Neuronal stem cell (in vitro differentiated cells): ENCODE measurements around the gene EVL.

ENCODE experiments used
- DNase-seq: peaks from one replicate; pipeline ENCODE4 v3.0.0-alpha.2; 2013; ENCODE audit warnings: low spot score
- H2AFZ ChIP-seq: one replicate; pipeline ENCODE4 v1.6.1; 2013; ENCODE audit warnings: mild to moderate bottlenecking, low read length, inconsistent platforms
- H2AK5ac ChIP-seq: 2 replicates; pipeline ENCODE4 v1.6.1; 2013; ENCODE audit warnings: low read depth, mild to moderate bottlenecking, inconsistent platforms, low read length, moderate library complexity, mixed read lengths
- H2BK120ac ChIP-seq: 2 replicates; pipeline ENCODE4 v1.6.1; 2013; ENCODE audit warnings: low read depth, mild to moderate bottlenecking, inconsistent platforms, low read length, moderate library complexity, mixed read lengths
- H2BK12ac ChIP-seq: one replicate; pipeline ENCODE4 v1.6.1; 2013; ENCODE audit warnings: low read length, inconsistent platforms
- H2BK15ac ChIP-seq: 2 replicates; pipeline ENCODE4 v1.6.1; 2013; ENCODE audit warnings: mild to moderate bottlenecking, low read length, inconsistent platforms, mixed read lengths
- H2BK5ac ChIP-seq: one replicate; pipeline ENCODE4 v1.6.1; 2013; ENCODE audit warnings: inconsistent platforms, mild to moderate bottlenecking, low read length, moderate library complexity
- H3K14ac ChIP-seq: one replicate; pipeline ENCODE4 v1.6.1; 2013; ENCODE audit warnings: low read length, inconsistent platforms
- H3K18ac ChIP-seq: 2 replicates; pipeline ENCODE4 v1.6.1; 2013; ENCODE audit warnings: low read length, inconsistent platforms
- H3K23ac ChIP-seq: 2 replicates; pipeline ENCODE4 v1.6.1; 2013; ENCODE audit warnings: low read depth, mild to moderate bottlenecking, mixed read lengths, low read length, inconsistent platforms; ENCODE audit not compliant: poor library complexity
- H3K27ac ChIP-seq: replicated peaks from 3 replicates; pipeline ENCODE4 v1.5.1; 2013; ENCODE audit warnings: low read length, inconsistent platforms
- H3K27me3 ChIP-seq, 3 experiments: 2 replicates each; pipeline ENCODE4 v1.6.1; 2013; ENCODE audit warnings: low read length in 3 of 3, mild to moderate bottlenecking in 2 of 3, inconsistent platforms in 1 of 3, low read depth in 1 of 3, mixed read lengths in 1 of 3, moderate library complexity in 1 of 3; ENCODE audit not compliant: control insufficient read depth in 3 of 3, insufficient read depth in 3 of 3
- H3K36me3 ChIP-seq, 2 donors: replicated peaks in 1 of 2; 2 replicates each; pipeline ENCODE4 v1.6.1; 2013; ENCODE audit warnings: low read length in 2 of 2; ENCODE audit not compliant: control insufficient read depth in 2 of 2, insufficient read depth in 2 of 2
- H3K4ac ChIP-seq: 2 replicates; pipeline ENCODE4 v1.6.1; 2013; ENCODE audit warnings: inconsistent platforms, mild to moderate bottlenecking, low read length, moderate library complexity
- H3K4me1 ChIP-seq, 2 donors: 1 replicate in 1 of 2; 2 replicates in 1 of 2; pipeline ENCODE4 v1.6.1; 2013; ENCODE audit warnings: low read length in 2 of 2, low read depth in 1 of 2; ENCODE audit not compliant: control insufficient read depth in 2 of 2, insufficient read depth in 1 of 2
- H3K4me2 ChIP-seq: one replicate; pipeline ENCODE4 v1.6.1; 2013; ENCODE audit warnings: mild to moderate bottlenecking, low read length, inconsistent platforms; ENCODE audit not compliant: insufficient read depth, poor library complexity, severe bottlenecking
- H3K4me3 ChIP-seq, 2 donors: 2 replicates each; pipeline ENCODE4 v1.5.1; 2013; ENCODE audit warnings: low read length in 2 of 2, mild to moderate bottlenecking in 2 of 2, inconsistent platforms in 1 of 2, moderate library complexity in 1 of 2
- H3K79me1 ChIP-seq: one replicate; pipeline ENCODE4 v1.6.1; 2013; ENCODE audit warnings: low read depth, mild to moderate bottlenecking, inconsistent platforms, low read length, moderate library complexity
- H3K9ac ChIP-seq: one replicate; pipeline ENCODE4 v1.6.1; 2013; ENCODE audit warnings: mild to moderate bottlenecking, low read depth, low read length, inconsistent platforms; ENCODE audit not compliant: poor library complexity
- H3K9me3 ChIP-seq, 2 donors: replicated peaks in 1 of 2; 2 replicates each; pipeline versions ENCODE3 to v1.6.1; 2013; ENCODE audit warnings: low read length in 2 of 2, mild to moderate bottlenecking in 2 of 2, inconsistent platforms in 1 of 2, low read depth in 1 of 2, mixed read lengths in 1 of 2, moderate library complexity in 1 of 2; ENCODE audit not compliant: control insufficient read depth in 2 of 2, insufficient read depth in 1 of 2
- H4K8ac ChIP-seq: one replicate; pipeline ENCODE4 v1.6.1; 2013; ENCODE audit warnings: low read depth, mild to moderate bottlenecking, inconsistent platforms, low read length, moderate library complexity
- H4K91ac ChIP-seq: one replicate; pipeline ENCODE4 v1.6.1; 2013; ENCODE audit warnings: low read length, low read depth, mild to moderate bottlenecking, inconsistent platforms; ENCODE audit not compliant: poor library complexity
- WGBS, 2 donors: extraction: QIAGEN DNeasy Blood & Tissue Kit; methylation state at CpG; one replicate each; pipeline ENCODE4 v1.1.7; 2013; ENCODE audit warnings: missing lambda C conversion rate in 2 of 2, mixed read lengths in 1 of 2; ENCODE audit not compliant: insufficient read length in 2 of 2, insufficient replicate concordance in 1 of 2; ENCODE audit errors: extremely low coverage in 2 of 2; 5-methylcytosine and 5-hydroxymethylcytosine counted together

EVL gene

DNA sequence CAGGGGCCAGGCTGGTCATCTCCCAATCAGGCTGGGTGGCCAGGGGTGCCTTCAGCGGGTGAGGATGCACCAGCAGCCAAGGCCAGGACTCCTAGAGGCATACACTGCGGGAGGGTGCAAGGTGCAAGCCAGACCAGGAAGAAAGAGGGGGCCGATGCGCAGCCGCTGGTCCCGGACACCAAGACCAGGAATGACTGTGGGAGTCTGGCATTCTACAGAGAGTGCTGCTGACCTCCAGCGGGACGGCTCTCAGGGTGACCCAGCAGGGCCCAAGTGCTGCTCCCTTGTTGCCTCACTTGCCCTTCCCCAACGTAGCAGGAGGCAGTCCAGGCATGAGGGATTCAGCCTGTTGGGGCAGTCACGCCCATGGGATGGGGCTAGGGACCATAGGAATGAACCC lies 58.4 kb downstream of the EVL start:
- no peak overlapping the region for H3K4me2 ChIP-seq
- H4K8ac ChIP-seq: no peak overlapping the region
- H2BK12ac ChIP-seq: no peak overlapping the region
- no peak overlapping the region for H3K23ac ChIP-seq
- H3K9ac ChIP-seq: no peak overlapping the region
- H3K36me3 ChIP-seq: peaks cover 24 to 74% of the 10 kb centered on the region in 2 donors
- no peak overlapping the region for H3K4ac ChIP-seq
- no peaks in the 10 kb centered on the region for H3K27me3 ChIP-seq
- no peak overlapping the region for H3K27ac ChIP-seq
- H3K18ac ChIP-seq: no peak overlapping the region
- no peak overlapping the region for H3K4me3 ChIP-seq
- H3K9me3 ChIP-seq: no peaks in the 10 kb centered on the region
- H2BK5ac ChIP-seq: no peak overlapping the region
- no peaks in the 10 kb centered on the region for H3K4me1 ChIP-seq
- no peak overlapping the region for H2AK5ac ChIP-seq
- no peak overlapping the region for H2BK120ac ChIP-seq
- H3K14ac ChIP-seq: no peak overlapping the region
- no peak overlapping the region for H4K91ac ChIP-seq
- WGBS, 2 donors: no CpG with 5 or more reads among the region's 10 CpGs
- H3K79me1 ChIP-seq: peaks cover 2% of the 10 kb centered on the region
- no peak overlapping the region for H2AFZ ChIP-seq
- no peak for DNase-seq
- H2BK15ac ChIP-seq: no peak overlapping the region

GRCh38 chr14:100124551-100125088 lies 59.4 kb downstream of the EVL start:
- H2BK15ac ChIP-seq: no peak overlapping the region
- H4K8ac ChIP-seq: no peak overlapping the region
- no CpG with 5 or more reads among the region's 20 CpGs for WGBS, 2 donors

DNA sequence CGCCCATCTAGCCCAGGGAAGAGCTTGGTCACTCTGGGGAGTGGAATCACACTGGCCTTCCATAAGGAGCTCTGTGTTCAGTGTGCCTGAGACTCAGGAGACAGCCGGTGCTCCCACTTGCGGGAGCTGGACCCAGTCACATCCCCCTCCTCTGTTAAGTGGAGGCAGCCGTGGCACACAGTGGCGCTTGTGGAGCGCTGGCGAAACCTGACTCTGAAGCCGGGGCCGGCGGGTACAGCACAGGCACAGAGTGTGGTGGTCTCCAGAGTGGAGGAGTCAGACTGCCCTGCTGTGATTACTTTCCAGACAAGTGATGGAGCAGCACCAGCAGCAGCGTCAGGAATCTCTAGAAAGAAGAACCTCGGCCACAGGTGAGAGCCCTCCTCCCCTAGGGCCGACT lies 61.2 kb downstream of the EVL start:
- no peak overlapping the region for H3K4me3 ChIP-seq
- H3K4ac ChIP-seq: no peak overlapping the region
- no peak overlapping the region for H2BK120ac ChIP-seq
- H3K9me3 ChIP-seq: no peaks in the 10 kb centered on the region
- H3K18ac ChIP-seq: no peak overlapping the region
- H4K91ac ChIP-seq: no peak overlapping the region
- H3K9ac ChIP-seq: no peak overlapping the region
- no peak overlapping the region for H2BK15ac ChIP-seq
- H3K23ac ChIP-seq: no peak overlapping the region
- no peak overlapping the region for H2BK5ac ChIP-seq
- no peaks in the 10 kb centered on the region for H3K4me1 ChIP-seq
- WGBS, 2 donors: no CpG with 5 or more reads among the region's 13 CpGs
- H2BK12ac ChIP-seq: no peak overlapping the region
- peaks cover 28 to 97% of the 10 kb centered on the region in 2 donors for H3K36me3 ChIP-seq
- no peak overlapping the region for H2AK5ac ChIP-seq
- H3K4me2 ChIP-seq: no peak overlapping the region
- H3K79me1 ChIP-seq: peaks cover 2% of the 10 kb centered on the region
- H3K27me3 ChIP-seq: no peaks in the 10 kb centered on the region
- H2AFZ ChIP-seq: no peak overlapping the region
- H3K27ac ChIP-seq: no peak overlapping the region
- H4K8ac ChIP-seq: no peak overlapping the region
- DNase-seq: no peak
- H3K14ac ChIP-seq: no peak overlapping the region

More at GRCh38 chr14:100124551-100125088, 59.4 kb downstream of the EVL start:
- no peak overlapping the region for H3K4me2 ChIP-seq
- H3K27ac ChIP-seq: no peak overlapping the region
- no peak overlapping the region for H3K23ac ChIP-seq
- no peaks in the 10 kb centered on the region for H3K27me3 ChIP-seq
- no peaks in the 10 kb centered on the region for H3K4me1 ChIP-seq
- no peak overlapping the region for H3K14ac ChIP-seq
- H2AK5ac ChIP-seq: no peak overlapping the region
- no peak overlapping the region for H2BK12ac ChIP-seq
- H3K4ac ChIP-seq: no peak overlapping the region
- H4K91ac ChIP-seq: no peak overlapping the region
- no peak overlapping the region for H3K4me3 ChIP-seq
- H3K9me3 ChIP-seq: no peaks in the 10 kb centered on the region
- no peak overlapping the region for H3K9ac ChIP-seq
- no peak overlapping the region for H2BK5ac ChIP-seq
- H3K18ac ChIP-seq: no peak overlapping the region
- no peak overlapping the region for H2BK120ac ChIP-seq
- no peak for DNase-seq
- H3K79me1 ChIP-seq: peaks cover 2% of the 10 kb centered on the region
- no peak overlapping the region for H2AFZ ChIP-seq
- H3K36me3 ChIP-seq: peaks cover 27 to 84% of the 10 kb centered on the region in 2 donors

GRCh38 chr14:100127853-100128455 lies 62.7 kb downstream of the EVL start:
- Histone ChIP-seq H3K18ac (no peak overlapping the region), H2BK120ac (no peak overlapping the region), H3K27me3 (peaks cover 0 to 2% (median 0%) of the 10 kb centered on the region in 3 experiments), H3K4me1 (no peaks in the 10 kb centered on the region), H2BK12ac (no peak overlapping the region), H3K27ac (no peak overlapping the region), H4K91ac (no peak overlapping the region), H3K9me3 (no peaks in the 10 kb centered on the region), H4K8ac (no peak overlapping the region), H2BK15ac (no peak overlapping the region), H2AFZ (no peak overlapping the region), H3K36me3 (peaks cover 37 to 99% of the 10 kb centered on the region in 2 donors), H3K14ac (no peak overlapping the region), H3K4me3 (no peak overlapping the region), H3K4me2 (no peak overlapping the region), H3K4ac (no peak overlapping the region), H2BK5ac (no peak overlapping the region), H3K23ac (no peak overlapping the region), H3K9ac (no peak overlapping the region), H3K79me1 (peaks cover 2% of the 10 kb centered on the region), H2AK5ac (no peak overlapping the region)
- no peak for DNase-seq
- no CpG with 5 or more reads among the region's 12 CpGs for WGBS, 2 donors
